Limb (tissue), 2 donors: Measurements from ENCODE around the gene CCRL2.
"Not testable (repeated sequence)": the region's sequence is repeated elsewhere in the genome, so short reads cannot be mapped to it uniquely, and the experiment has no call there.

Source experiments
- DNase-seq, 2 donors: peaks; one replicate each; pipeline ENCODE4 v3.0.0-alpha.2; 2016; ENCODE audit errors: extremely low spot score in 2 of 2

The CCRL2 gene

DNA sequence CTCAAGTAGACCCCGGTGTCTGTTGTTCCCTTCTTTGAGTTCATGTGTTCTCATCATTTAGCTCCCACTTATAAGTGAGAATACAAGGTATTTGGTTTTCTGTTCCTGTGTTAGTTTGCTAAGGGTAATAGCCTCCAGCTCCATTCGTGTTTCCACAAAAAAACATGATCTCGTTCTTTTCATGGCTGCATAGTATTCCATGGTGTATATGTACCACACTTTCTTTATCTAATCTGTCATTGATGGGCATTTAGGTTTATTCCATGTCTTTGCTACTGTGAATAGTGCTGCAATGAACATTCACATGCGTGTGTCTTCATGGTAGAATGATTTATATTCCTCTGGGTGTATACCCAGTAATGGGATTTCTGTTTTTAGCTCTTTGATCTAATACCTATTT is 4.2 kb upstream of the CCRL2 start:
- DNase-seq: not testable (repeated sequence)

- no peak for DNase-seq
Observed at GRCh38 chr3:46405301-46406019, 1.6 kb upstream of the CCRL2 start.

- DNase-seq: no peak
Observed at GRCh38 chr3:46406443-46406787, 644 bp upstream of the CCRL2 start.

DNA sequence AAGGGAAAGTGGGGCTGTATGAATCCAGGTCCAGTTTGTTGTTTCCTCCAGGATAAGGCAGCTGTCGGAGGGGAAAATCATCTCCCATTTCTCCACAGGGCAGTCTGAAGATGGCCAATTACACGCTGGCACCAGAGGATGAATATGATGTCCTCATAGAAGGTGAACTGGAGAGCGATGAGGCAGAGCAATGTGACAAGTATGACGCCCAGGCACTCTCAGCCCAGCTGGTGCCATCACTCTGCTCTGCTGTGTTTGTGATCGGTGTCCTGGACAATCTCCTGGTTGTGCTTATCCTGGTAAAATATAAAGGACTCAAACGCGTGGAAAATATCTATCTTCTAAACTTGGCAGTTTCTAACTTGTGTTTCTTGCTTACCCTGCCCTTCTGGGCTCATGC is 911 bp downstream of the CCRL2 start:
- no peak for DNase-seq

DNA sequence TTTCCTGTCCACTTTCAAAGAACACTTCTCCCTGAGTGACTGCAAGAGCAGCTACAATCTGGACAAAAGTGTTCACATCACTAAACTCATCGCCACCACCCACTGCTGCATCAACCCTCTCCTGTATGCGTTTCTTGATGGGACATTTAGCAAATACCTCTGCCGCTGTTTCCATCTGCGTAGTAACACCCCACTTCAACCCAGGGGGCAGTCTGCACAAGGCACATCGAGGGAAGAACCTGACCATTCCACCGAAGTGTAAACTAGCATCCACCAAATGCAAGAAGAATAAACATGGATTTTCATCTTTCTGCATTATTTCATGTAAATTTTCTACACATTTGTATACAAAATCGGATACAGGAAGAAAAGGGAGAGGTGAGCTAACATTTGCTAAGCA is 1.8 kb downstream of the CCRL2 start:
- DNase-seq: no peak

DNA sequence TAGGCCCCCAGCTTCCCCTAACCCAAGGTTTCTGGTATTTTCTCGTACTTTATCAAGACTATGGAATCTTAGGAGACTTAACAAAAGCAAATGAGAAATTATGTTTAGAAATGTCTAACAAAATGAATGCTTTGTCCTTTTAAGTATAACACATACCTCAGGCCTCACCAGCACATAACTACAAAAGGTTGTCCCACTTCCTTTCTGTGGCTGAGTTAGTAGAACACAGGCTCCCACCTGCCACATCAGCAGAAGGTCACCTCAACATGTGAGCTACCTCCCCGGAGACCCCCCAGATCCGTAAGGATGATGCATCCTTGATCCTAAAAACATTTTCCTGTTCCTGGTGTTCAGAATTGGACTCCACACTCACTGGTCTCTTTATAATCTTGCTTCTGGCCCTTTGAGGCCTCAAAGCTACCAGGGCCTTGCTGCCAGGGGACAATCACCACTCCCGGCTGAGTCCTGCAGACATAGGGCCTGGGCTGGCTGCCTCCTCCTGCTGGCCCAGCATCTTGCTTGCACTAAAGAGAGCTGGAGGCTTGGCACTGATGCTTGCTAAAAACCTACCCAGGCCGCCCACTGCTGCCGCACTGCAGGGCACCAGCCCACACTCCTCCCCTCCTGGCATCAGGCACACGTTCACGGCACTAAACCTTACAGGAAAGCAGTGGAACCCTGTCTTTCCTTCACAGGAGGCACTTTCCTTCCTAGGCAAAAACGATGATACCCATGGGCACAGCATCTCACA is 2.9 kb downstream of the CCRL2 start:
- DNase-seq: no peak

GRCh38 chr3:46410669-46411068 is 3.6 kb downstream of the CCRL2 start:
- no peak for DNase-seq

- DNase-seq: no peak
Observed at GRCh38 chr3:46411271-46411670, 4.2 kb downstream of the CCRL2 start.

- no peak for DNase-seq
Observed at GRCh38 chr3:46412786-46413298, 5.8 kb downstream of the CCRL2 start.

DNA sequence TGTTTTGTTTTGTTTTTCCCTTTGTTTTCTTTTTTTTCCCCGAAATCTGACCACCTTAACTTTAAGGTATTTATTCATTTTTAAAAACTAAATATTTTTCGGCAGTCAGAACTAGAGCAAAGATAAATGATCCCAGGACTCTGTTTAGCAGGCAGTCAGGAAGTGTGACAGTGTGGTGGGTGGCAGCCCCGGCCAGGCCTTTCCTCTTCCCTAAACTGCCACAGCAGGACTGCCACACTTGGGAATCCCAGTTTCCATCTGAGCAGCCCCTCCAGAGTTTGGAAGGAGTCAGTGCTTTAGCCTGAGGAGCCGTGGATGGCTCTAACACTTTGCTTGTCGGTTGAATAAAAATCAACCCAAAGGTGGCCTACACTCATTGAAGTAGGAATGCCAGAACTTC is 6.9 kb downstream of the CCRL2 start:
- no peak for DNase-seq

GRCh38 chr3:46414739-46415138 is 7.7 kb downstream of the CCRL2 start:
- DNase-seq: no peak

DNA sequence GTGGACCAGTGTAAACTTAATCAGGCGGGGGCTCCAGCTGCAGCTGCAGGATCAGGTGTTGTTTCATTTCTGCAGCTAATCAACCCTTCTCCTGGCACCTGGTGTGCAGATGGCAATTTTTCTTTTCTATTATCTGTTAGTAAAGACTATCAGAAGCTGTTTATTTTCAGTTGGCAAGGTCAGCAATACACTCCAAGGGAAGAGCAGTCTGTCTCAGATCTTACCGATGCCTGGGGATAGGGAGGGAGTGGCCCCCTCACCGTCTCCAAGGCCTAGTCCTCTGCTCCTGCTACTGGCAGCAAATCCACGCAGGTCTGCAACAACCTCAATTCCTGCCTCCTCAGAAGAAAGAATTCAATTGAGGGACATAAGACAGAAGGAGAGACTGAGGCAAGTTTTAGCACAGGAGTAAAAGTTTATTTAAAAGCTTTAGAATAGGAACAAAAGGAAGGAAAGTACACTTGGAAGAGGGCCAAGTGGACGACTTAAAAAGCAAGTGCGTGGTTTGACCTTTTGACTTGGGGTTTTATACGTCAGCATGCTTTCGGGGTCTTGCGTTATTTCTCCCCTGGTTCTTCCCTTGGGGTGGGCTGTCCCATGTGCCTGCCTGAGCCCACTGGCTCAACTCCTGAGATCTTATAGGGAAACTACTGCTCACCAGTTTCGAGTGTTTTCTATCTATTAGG is 9.2 kb downstream of the CCRL2 start:
- DNase-seq: no peak

DNA sequence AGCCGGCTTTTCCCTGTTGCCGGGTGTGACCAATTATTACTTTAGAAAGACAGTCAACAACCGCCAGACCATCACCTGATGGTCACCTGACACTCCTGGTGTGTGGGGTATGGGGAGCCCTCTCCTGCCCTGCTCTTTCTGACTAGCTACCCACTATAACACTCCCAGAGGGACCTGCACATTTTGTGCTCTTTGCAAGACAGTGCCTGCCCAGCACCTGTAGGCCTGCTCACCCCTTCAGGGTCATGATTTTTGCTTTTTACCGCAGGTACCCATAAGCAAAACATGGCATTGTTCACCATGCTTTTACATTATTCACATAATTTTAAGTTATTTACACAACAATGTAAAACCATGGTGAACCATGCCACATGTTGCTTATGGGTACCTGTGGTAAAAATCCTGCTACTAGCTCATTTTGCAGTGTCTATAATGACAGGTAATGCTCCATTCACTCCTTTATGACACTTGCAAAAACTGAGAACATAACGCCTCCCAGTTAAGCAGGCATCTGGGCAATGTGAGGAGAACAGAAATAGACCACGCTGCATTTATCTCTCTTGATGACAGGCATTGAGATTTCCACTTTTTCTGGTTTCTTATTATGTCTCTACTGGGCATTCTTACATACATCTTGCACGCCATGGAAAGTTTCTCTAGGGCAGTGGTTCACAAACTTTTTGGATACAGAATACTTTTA is 9.9 kb downstream of the CCRL2 start:
- no peak for DNase-seq

- DNase-seq: no peak
Observed at GRCh38 chr3:46417841-46418611, 11.0 kb downstream of the CCRL2 start.

DNA sequence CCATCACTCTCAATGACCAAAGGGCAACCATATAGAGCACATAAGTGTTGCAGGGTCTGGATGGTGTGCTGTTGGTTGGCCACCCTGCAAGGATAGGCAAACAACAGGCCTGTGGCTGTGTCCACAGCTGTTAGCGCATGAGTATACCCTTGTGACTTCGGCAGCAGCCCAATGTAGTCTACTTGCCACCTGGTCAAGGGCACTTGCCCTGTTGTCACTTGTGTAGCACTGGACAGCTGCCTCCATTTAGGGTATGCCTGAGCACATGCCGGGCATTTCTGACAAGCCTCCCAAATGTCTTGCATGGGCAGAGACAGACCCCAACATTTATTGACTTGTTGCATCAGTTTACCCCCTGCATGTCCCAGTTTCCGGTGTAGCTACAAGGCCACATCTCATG is 12.8 kb downstream of the CCRL2 start:
- no peak for DNase-seq

- DNase-seq: no peak
Observed at GRCh38 chr3:46420931-46421330, 13.9 kb downstream of the CCRL2 start.

DNA sequence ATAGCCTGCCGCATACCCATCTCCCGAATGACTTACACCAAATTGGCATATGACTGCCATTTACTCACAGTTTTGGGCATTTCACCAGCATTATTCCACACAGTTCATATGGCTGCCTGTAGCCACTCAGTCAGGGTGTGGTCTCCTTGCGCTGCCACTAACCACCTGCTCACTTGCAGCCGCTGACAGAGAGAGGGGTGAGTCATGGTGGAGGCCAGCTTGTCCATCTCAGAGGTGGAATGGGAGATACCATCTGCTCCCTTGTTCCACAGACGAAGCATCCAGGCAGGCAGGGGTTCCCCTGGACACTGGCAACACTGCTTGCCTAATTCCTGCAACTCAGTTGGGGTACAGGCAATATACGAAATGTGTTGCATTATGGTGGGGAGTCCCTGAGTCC is 15.6 kb downstream of the CCRL2 start:
- DNase-seq: no peak

GRCh38 chr3:46423588-46423987 is 16.5 kb downstream of the CCRL2 start:
- DNase-seq: no peak

- DNase-seq: not testable (repeated sequence)
Observed at GRCh38 chr3:46426476-46426875, 19.4 kb downstream of the CCRL2 start.

DNA sequence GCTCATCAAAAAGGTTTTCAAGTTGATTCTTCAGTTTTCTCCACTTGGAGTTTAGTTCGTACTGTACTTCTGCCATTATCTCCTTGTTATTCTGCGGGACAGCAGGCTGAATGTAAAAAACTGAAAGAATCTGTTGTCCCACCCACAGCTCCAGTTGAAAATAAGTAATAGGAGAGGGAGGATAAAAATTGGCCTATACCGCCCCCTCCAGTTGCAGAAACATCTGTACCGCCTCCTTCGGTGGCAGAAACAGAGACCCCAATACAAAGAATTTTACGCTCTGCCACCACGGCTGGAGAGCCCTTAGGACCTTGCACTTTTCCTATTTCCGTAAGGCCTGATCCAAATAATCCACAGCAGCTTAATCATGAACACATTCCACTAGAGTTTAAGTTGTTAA is 20.3 kb downstream of the CCRL2 start:
- DNase-seq: not testable (repeated sequence)
